WERI-Rb-1 (cell line): ENCODE data around the gene SLC25A24.

ENCODE experiments used
- DNase-seq: peaks from one replicate; pipeline ENCODE4 v3.0.0-alpha.2; 2020
- H3K27ac ChIP-seq: fragments of 250-450 bp; sonication (Bioruptor Pico); 2 replicates; pipeline ENCODE4 v1.5.1; 2020; ENCODE audit warnings: mild to moderate bottlenecking, moderate library complexity
- H3K27me3 ChIP-seq: fragments of 250-450 bp; sonication (Bioruptor Pico); 2 replicates; pipeline ENCODE4 v1.5.1; 2021; ENCODE audit warnings: mild to moderate bottlenecking, low read depth, moderate library complexity; ENCODE audit not compliant: insufficient read depth, severe bottlenecking
- H3K36me3 ChIP-seq: fragments of 250-450 bp; sonication (Bioruptor Pico); 2 replicates; pipeline ENCODE4 v1.5.1; 2020; ENCODE audit warnings: mild to moderate bottlenecking, moderate library complexity
- H3K4me3 ChIP-seq: 2 replicates; pipeline ENCODE4 v1.5.1; 2011; ENCODE audit warnings: low read depth, mild to moderate bottlenecking, control low read depth, low read length
- H3K9me3 ChIP-seq: fragments of 250-450 bp; sonication (Bioruptor Pico); 2 replicates; pipeline ENCODE4 v1.5.1; 2021; ENCODE audit warnings: mild to moderate bottlenecking, moderate library complexity; ENCODE audit not compliant: severe bottlenecking
- TF ChIP-seq, protein P1 (sequence below): IDR thresholded peaks from 2 replicates; pipeline ENCODE4 v1.5.1; 2011; ENCODE audit warnings: low read depth, mild to moderate bottlenecking, control low read depth, inconsistent platforms, low read length

SLC25A24 gene

DNA sequence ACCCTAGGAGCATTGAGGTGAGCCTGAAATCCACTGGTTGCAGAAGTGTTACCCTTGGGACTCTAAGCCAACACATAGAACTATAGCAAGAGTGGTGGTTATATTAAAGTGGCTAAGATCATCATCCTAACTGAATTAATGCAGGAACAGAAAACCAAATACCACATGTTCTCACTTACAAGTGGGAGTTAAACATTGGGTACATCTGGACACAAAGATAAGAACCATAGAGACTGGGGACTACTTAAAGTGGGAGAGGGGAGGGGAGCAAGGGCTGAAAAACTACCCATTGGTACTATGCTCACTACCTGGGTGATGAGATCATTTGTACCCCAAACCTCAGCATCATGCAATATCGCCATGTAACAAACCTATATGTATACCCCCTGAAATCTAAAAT, 100.0 kb downstream of the SLC25A24 start:
- TF ChIP-seq, protein P1, sequence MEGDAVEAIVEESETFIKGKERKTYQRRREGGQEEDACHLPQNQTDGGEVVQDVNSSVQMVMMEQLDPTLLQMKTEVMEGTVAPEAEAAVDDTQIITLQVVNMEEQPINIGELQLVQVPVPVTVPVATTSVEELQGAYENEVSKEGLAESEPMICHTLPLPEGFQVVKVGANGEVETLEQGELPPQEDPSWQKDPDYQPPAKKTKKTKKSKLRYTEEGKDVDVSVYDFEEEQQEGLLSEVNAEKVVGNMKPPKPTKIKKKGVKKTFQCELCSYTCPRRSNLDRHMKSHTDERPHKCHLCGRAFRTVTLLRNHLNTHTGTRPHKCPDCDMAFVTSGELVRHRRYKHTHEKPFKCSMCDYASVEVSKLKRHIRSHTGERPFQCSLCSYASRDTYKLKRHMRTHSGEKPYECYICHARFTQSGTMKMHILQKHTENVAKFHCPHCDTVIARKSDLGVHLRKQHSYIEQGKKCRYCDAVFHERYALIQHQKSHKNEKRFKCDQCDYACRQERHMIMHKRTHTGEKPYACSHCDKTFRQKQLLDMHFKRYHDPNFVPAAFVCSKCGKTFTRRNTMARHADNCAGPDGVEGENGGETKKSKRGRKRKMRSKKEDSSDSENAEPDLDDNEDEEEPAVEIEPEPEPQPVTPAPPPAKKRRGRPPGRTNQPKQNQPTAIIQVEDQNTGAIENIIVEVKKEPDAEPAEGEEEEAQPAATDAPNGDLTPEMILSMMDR, result no peak
- no peaks in the 10 kb centered on the region for H3K9me3 ChIP-seq
- no peak overlapping the region for H3K4me3 ChIP-seq
- H3K36me3 ChIP-seq, result no peaks in the 10 kb centered on the region
- no peak for DNase-seq
- no peak overlapping the region for H3K27ac ChIP-seq
- peaks cover 9% of the 10 kb centered on the region for H3K27me3 ChIP-seq

DNA sequence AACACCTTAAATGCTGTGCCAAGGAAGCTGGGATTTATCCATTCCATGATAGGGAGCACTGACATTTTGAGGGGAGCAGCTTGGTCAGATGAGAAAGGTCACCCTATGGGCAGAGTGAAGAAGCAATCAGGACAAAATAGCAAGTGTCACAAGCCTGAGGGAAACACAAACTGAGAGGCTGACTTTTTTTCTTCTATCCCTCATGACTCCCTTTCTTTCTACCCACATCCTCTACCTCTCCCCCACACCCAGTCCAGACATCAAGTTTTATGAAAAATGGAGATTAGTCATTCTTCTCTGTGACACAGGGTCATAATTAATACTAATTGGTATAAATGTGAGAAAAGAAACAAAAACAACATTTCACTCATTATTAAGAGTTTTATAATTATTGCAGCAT, 103.1 kb downstream of the SLC25A24 start:
- Histone ChIP-seq H3K4me3 (no peak overlapping the region), H3K9me3 (no peaks in the 10 kb centered on the region), H3K27me3 (peaks cover 9% of the 10 kb centered on the region), H3K36me3 (no peaks in the 10 kb centered on the region), H3K27ac (no peak overlapping the region)
- no peak for DNase-seq
- TF ChIP-seq, protein P1, result no peak

- TF ChIP-seq, protein P1, result no peak
- H3K9me3 ChIP-seq, result no peaks in the 10 kb centered on the region
- no peaks in the 10 kb centered on the region for H3K36me3 ChIP-seq
- H3K27me3 ChIP-seq, result peaks cover 9% of the 10 kb centered on the region
- no peak overlapping the region for H3K27ac ChIP-seq
- no peak for DNase-seq
- no peak overlapping the region for H3K4me3 ChIP-seq
Measured at GRCh38 chr1:108096089-108096488, 104.1 kb downstream of the SLC25A24 start.

GRCh38 chr1:108089477-108089876, 110.7 kb downstream of the SLC25A24 start:
- Histone ChIP-seq H3K9me3 (no peaks in the 10 kb centered on the region), H3K4me3 (no peak overlapping the region), H3K27me3 (no peaks in the 10 kb centered on the region), H3K27ac (no peak overlapping the region), H3K36me3 (no peaks in the 10 kb centered on the region)
- TF ChIP-seq, protein P1, result no peak
- no peak for DNase-seq

DNA sequence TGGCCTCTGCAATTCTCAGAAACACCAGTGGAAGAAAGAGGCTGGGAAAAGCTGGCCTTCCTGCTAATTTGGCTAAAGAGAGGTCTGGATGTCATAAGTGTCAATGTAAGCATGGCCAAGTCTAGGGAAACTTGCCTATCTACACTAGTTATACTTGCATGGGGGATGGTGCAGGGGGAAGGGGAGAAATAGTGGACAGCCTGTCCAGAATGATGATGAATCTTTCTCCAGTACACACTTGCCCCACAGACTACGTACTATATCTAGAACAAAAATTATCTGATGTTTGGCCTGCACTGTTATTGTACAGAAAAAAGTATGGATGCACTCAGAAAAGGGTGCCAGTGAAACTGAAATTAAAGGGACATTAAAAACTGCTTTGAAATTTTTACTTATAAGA, 114.5 kb downstream of the SLC25A24 start:
- no peaks in the 10 kb centered on the region for H3K27me3 ChIP-seq
- H3K9me3 ChIP-seq, result no peaks in the 10 kb centered on the region
- no peak overlapping the region for H3K4me3 ChIP-seq
- TF ChIP-seq, protein P1, result no peak
- no peaks in the 10 kb centered on the region for H3K36me3 ChIP-seq
- no peak for DNase-seq
- H3K27ac ChIP-seq, result no peak overlapping the region

GRCh38 chr1:108084866-108085477, 115.2 kb downstream of the SLC25A24 start:
- TF ChIP-seq, protein P1, result no peak
- DNase-seq, result no peak
- H3K27ac ChIP-seq, result no peak overlapping the region

More at GRCh38 chr1:108084866-108085477, 115.2 kb downstream of the SLC25A24 start:
- Histone ChIP-seq H3K4me3 (no peak overlapping the region), H3K27me3 (no peaks in the 10 kb centered on the region), H3K9me3 (no peaks in the 10 kb centered on the region), H3K36me3 (no peaks in the 10 kb centered on the region)
